Superior temporal gyrus (tissue), 1 donor: ENCODE measurements around the gene ASB8.
A peak's percentile ranks its signal among the peaks of the same experiment; 100 is the strongest.
"Not testable (repeated sequence)": the region's sequence is repeated elsewhere in the genome, so short reads cannot be mapped to it uniquely, and the experiment has no call there.

Experiments used
- DNase-seq: peaks from one replicate; pipeline ENCODE4 v3.0.0-alpha.2; 2016; ENCODE audit errors: extremely low spot score

ASB8 gene

GRCh38 chr12:48183091-48183875 is 26.0 kb upstream of the ASB8 start, which contains the start of gene CCDC184:
Gene CCDC184, plus strand, starts transcription at chr12:48183644. Its CDS starts 479 bp downstream, at chr12:48184123.
- DNase-seq: peak; percentile 89

- no peak for DNase-seq
Measured at GRCh38 chr12:48182631-48183030, 25.3 kb upstream of the ASB8 start.

GRCh38 chr12:48180857-48181495 is 23.7 kb upstream of the ASB8 start:
- DNase-seq: no peak

- DNase-seq: no peak
Measured at GRCh38 chr12:48180424-48180823, 23.1 kb upstream of the ASB8 start.

GRCh38 chr12:48179466-48179865 is 22.2 kb upstream of the ASB8 start:
- DNase-seq: no peak

GRCh38 chr12:48177982-48178381 is 20.7 kb upstream of the ASB8 start:
- DNase-seq: no peak

GRCh38 chr12:48176417-48176751 is 19.1 kb upstream of the ASB8 start:
- no peak for DNase-seq

GRCh38 chr12:48175613-48176416 is 18.5 kb upstream of the ASB8 start:
- DNase-seq: no peak

- no peak for DNase-seq
Measured at GRCh38 chr12:48169011-48169410, 11.7 kb upstream of the ASB8 start.

GRCh38 chr12:48165089-48165981 is 8.0 kb upstream of the ASB8 start:
- peak; percentile 75 for DNase-seq

GRCh38 chr12:48164451-48164850 is 7.1 kb upstream of the ASB8 start:
- no peak for DNase-seq

GRCh38 chr12:48163150-48163747 is 5.9 kb upstream of the ASB8 start:
- DNase-seq: no peak

- DNase-seq: no peak
Measured at GRCh38 chr12:48160807-48161206, 3.5 kb upstream of the ASB8 start.

GRCh38 chr12:48160046-48160445 is 2.7 kb upstream of the ASB8 start:
- DNase-seq: no peak

GRCh38 chr12:48157889-48158370 is 615 bp upstream of the ASB8 start:
- DNase-seq: no peak

- no peak for DNase-seq
Measured at GRCh38 chr12:48156652-48157017, 680 bp downstream of the ASB8 start.

GRCh38 chr12:48155786-48156185 is 1.5 kb downstream of the ASB8 start:
- not testable (repeated sequence) for DNase-seq

- DNase-seq: no peak
Measured at GRCh38 chr12:48151103-48151771, 6.1 kb downstream of the ASB8 start.

GRCh38 chr12:48145981-48146380 is 11.3 kb downstream of the ASB8 start:
- no peak for DNase-seq

GRCh38 chr12:48143898-48144297 is 13.4 kb downstream of the ASB8 start:
- DNase-seq: no peak
